ENCODE measurements around the gene UTP3.
"Not testable (repeated sequence)": the region's sequence is repeated elsewhere in the genome, so short reads cannot be mapped to it uniquely, and the experiment has no call there.

UTP3 gene

GRCh38 chr4:70680934-70681333, 7.4 kb upstream of the UTP3 start:
- H3K27me3 ChIP-seq, result no peaks in the 10 kb centered on the region
- intact Hi-C loops (cut with DNase I; ENCODE audit: low total_unique reads), result no loop called here
- no peaks in the 10 kb centered on the region for H3K4me1 ChIP-seq
- H3K36me3 ChIP-seq, result no peaks in the 10 kb centered on the region
- no peak overlapping the region for H3K4me3 ChIP-seq
- H3K27ac ChIP-seq, result no peak overlapping the region
- no peaks in the 10 kb centered on the region for H3K9me3 ChIP-seq
- TF ChIP-seq, protein P1, sequence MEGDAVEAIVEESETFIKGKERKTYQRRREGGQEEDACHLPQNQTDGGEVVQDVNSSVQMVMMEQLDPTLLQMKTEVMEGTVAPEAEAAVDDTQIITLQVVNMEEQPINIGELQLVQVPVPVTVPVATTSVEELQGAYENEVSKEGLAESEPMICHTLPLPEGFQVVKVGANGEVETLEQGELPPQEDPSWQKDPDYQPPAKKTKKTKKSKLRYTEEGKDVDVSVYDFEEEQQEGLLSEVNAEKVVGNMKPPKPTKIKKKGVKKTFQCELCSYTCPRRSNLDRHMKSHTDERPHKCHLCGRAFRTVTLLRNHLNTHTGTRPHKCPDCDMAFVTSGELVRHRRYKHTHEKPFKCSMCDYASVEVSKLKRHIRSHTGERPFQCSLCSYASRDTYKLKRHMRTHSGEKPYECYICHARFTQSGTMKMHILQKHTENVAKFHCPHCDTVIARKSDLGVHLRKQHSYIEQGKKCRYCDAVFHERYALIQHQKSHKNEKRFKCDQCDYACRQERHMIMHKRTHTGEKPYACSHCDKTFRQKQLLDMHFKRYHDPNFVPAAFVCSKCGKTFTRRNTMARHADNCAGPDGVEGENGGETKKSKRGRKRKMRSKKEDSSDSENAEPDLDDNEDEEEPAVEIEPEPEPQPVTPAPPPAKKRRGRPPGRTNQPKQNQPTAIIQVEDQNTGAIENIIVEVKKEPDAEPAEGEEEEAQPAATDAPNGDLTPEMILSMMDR (IDR thresholded peaks at IDR 0.05), result no peak
- no peak for DNase-seq

- Histone ChIP-seq H3K9me3 (no peaks in the 10 kb centered on the region), H3K4me3 (no peak overlapping the region), H3K4me1 (no peaks in the 10 kb centered on the region), H3K36me3 (no peaks in the 10 kb centered on the region), H3K27ac (no peak overlapping the region), H3K27me3 (no peaks in the 10 kb centered on the region)
- TF ChIP-seq, protein P1 (IDR thresholded peaks at IDR 0.05), result no peak
- intact Hi-C loops (cut with DNase I; ENCODE audit: low total_unique reads), result no loop called here
- DNase-seq, result no peak
Observed at GRCh38 chr4:70681704-70682103, 6.6 kb upstream of the UTP3 start.

GRCh38 chr4:70682142-70682541, 6.2 kb upstream of the UTP3 start:
- H3K4me1 ChIP-seq; H3K36me3 ChIP-seq; H3K27ac ChIP-seq; H3K9me3 ChIP-seq; intact Hi-C loops (cut with DNase I; ENCODE audit: low total_unique reads); DNase-seq; H3K4me3 ChIP-seq; H3K27me3 ChIP-seq: not testable (repeated sequence)

GRCh38 chr4:70687392-70687791, 940 bp upstream of the UTP3 start:
- Histone ChIP-seq H3K36me3 (peaks cover 0 to 12% (median 0%) of the 10 kb centered on the region in 3 donors), H3K4me1 (peaks cover 0 to 41% (median 24%) of the 10 kb centered on the region in 4 donors), H3K27ac (peak overlapping the region; percentile 94 to 95), H3K27me3 (no peaks in the 10 kb centered on the region), H3K9me3 (no peaks in the 10 kb centered on the region), H3K4me3 (peak overlapping the region; percentile 85 to 92)
- peak; percentile 26 to 64 for DNase-seq
- intact Hi-C loops (cut with DNase I; ENCODE audit: low total_unique reads), result loop anchor here (5.0 kb wide), 1 partner anchor 155 kb away; no protein-coding TSS in a partner anchor
- TF ChIP-seq, protein P1 (IDR thresholded peaks at IDR 0.05), result no peak

- Histone ChIP-seq H3K27ac (peak overlapping the region; percentile 94 to 95), H3K27me3 (no peaks in the 10 kb centered on the region), H3K36me3 (peaks cover 0 to 16% (median 0%) of the 10 kb centered on the region in 3 donors), H3K4me3 (peak overlapping the region; percentile 85 to 92), H3K9me3 (no peaks in the 10 kb centered on the region), H3K4me1 (peaks cover 0 to 42% (median 24%) of the 10 kb centered on the region in 4 donors)
- DNase-seq, result no peak
- intact Hi-C loops (cut with DNase I; ENCODE audit: low total_unique reads), result loop anchor here (2.0 to 5.0 kb wide), 2 partner anchors 16 to 153 kb away; no protein-coding TSS in a partner anchor
- TF ChIP-seq, protein P1 (IDR thresholded peaks at IDR 0.05), result no peak
Observed at GRCh38 chr4:70688795-70689231, 481 bp downstream of the UTP3 start.

DNA sequence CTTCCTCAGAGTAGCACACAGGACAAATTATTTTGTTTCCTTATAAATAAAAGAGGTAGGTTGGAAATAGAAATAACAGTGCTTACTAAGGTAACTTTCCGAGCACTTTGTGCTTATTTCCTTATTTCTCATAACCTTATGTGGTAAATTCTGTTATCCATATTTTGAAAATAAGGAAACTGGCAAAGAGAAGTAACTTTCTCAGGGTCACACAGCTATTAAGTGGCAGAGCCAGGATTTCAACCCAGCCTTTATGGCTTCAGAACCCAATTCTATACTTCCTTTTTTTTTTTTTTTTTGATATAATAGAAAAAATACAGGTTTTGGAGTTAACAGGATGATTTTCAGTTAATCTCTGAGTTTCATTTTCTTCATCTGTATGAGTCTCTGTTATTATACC, 3.3 kb downstream of the UTP3 start:
- H3K4me1 ChIP-seq, result peaks cover 0 to 42% (median 24%) of the 10 kb centered on the region in 4 donors
- H3K9me3 ChIP-seq, result no peaks in the 10 kb centered on the region
- no peak overlapping the region for H3K27ac ChIP-seq
- peaks cover 0 to 21% (median 0%) of the 10 kb centered on the region in 3 donors for H3K36me3 ChIP-seq
- DNase-seq, result no peak
- no peaks in the 10 kb centered on the region for H3K27me3 ChIP-seq
- no peak overlapping the region for H3K4me3 ChIP-seq
- TF ChIP-seq, protein P1 (IDR thresholded peaks at IDR 0.05), result no peak
- intact Hi-C loops (cut with DNase I; ENCODE audit: low total_unique reads), result no loop called here

DNA sequence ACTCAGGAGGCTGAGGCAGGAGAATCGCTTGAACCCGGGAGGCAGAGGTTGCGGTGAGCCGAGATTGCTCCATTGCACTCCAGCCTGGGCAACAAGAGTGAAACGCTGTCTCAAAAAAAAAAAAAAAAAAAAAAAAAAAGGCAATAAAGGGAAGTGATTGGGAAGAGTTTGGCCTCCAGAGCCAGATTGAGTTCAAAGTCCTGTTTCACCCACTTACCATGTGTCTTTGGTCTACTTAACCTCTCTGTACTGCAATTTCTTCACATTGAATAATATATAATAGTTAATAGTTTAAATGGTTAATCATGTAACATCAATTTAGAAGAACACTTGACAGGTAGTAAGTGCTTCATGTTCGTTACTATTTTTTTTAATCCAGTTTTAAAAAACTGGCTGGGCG, 6.3 kb downstream of the UTP3 start:
- H3K4me3 ChIP-seq; intact Hi-C loops (cut with DNase I; ENCODE audit: low total_unique reads); DNase-seq; H3K9me3 ChIP-seq; H3K27ac ChIP-seq; H3K27me3 ChIP-seq: not testable (repeated sequence)
- Histone ChIP-seq H3K36me3 (peaks cover 0 to 21% (median 0%) of the 10 kb centered on the region in 3 donors), H3K4me1 (peaks cover 0 to 28% (median 18%) of the 10 kb centered on the region in 4 donors)

GRCh38 chr4:70698435-70698834, 10.1 kb downstream of the UTP3 start:
- DNase-seq; H3K36me3 ChIP-seq; H3K4me1 ChIP-seq; H3K4me3 ChIP-seq; H3K27ac ChIP-seq; H3K27me3 ChIP-seq; intact Hi-C loops (cut with DNase I; ENCODE audit: low total_unique reads); H3K9me3 ChIP-seq: not testable (repeated sequence)
